Upper lobe of left lung (tissue), 6 donors: ENCODE measurements around the gene AFF4. TPM values are rescaled to one million over a fixed set of nuclear protein-coding genes. Genes with fewer than 3 reads are reported as not detected.

Experiments
- ATAC-seq, 2 donors: fragments of 200-7000 bp; cut with Tn5 transposase; one replicate each; pipeline ENCODE4 v1.9.1; 2022; ENCODE audit warnings: mild to moderate bottlenecking in 2 of 2, moderate library complexity in 2 of 2; ENCODE audit not compliant: low FRiP score in 2 of 2
- DNase-seq, 2 donors: peaks; one replicate each; pipeline ENCODE4 v3.0.0-alpha.2; 2019 to 2020
- H3K27ac ChIP-seq, 4 donors: fragments of 200-600 bp; sonication (generic); one replicate each; pipeline ENCODE4 v1.5.1; 2016 to 2019
- H3K27me3 ChIP-seq, 4 donors: fragments of 200-600 bp; sonication (generic); one replicate each; pipeline ENCODE4 v1.5.1; 2017 to 2019
- H3K36me3 ChIP-seq, 4 donors: fragments of 200-600 bp; sonication (generic); one replicate each; pipeline ENCODE4 v1.5.1; 2016 to 2019
- H3K4me1 ChIP-seq, 4 donors: fragments of 200-600 bp; sonication (generic); one replicate each; pipeline ENCODE4 v1.5.1; 2018 to 2019
- H3K4me3 ChIP-seq, 4 donors: fragments of 200-600 bp; sonication (generic); one replicate each; pipeline ENCODE4 v1.5.1; 2017 to 2019; ENCODE audit warnings: mild to moderate bottlenecking in 2 of 4, moderate library complexity in 1 of 4
- H3K9me3 ChIP-seq, 4 donors: fragments of 200-600 bp; sonication (generic); one replicate each; pipeline ENCODE4 v1.5.1; 2018 to 2019
- CTCF ChIP-seq, 6 experiments: fragments of 450-650 bp in 4 of 6; fragments of 200-600 bp in 2 of 6; sonication (generic) in 2 of 6; IDR thresholded peaks; one replicate each; pipeline ENCODE4 v1.5.1; 2016 to 2019; ENCODE audit warnings: antibody characterized with exemption in 6 of 6
- EP300 ChIP-seq, 4 donors: sonication (generic); formaldehyde crosslinking; IDR thresholded peaks; one replicate each; pipeline ENCODE4 v1.5.1; 2017; ENCODE audit warnings: antibody characterized with exemption in 4 of 4, control low read depth in 2 of 4
- POLR2A ChIP-seq, 4 donors: fragments of 450-650 bp; IDR thresholded peaks; one replicate each; pipeline ENCODE4 v1.5.1; 2016 to 2017; ENCODE audit warnings: antibody characterized with exemption in 4 of 4, mild to moderate bottlenecking in 2 of 4
- POLR2AphosphoS5 ChIP-seq, 2 donors: sonication (generic); formaldehyde crosslinking; IDR thresholded peaks; one replicate each; pipeline ENCODE4 v1.5.1; 2017; ENCODE audit warnings: antibody characterized with exemption in 2 of 2
- WGBS, 2 donors: methylation state at CpG; one replicate each; pipeline ENCODE4 v1.1.5; 2017 to 2018; 5-methylcytosine and 5-hydroxymethylcytosine counted together
- total RNA-seq, 6 donors: library from RNA; depleted of rRNA in 4 of 6; stranded (reverse); fragments of >200 nt in 4 of 6; gene quantifications; one replicate each; pipeline versions ENCODE4 v1.1.0 to v1.2.1, GENCODE V29; 2016 to 2021
- donor health status: DM: no; HTN: no; CAD: no; lungs with moderate emphysema.
- donor health status: DM: no; HTN: yes; CAD: no; lungs with severe emphysema.

The AFF4 gene
- total RNA-seq, 6 donors from 2014 or later = 60.8 to 94.5 (median 72.8) TPM

GRCh38 chr5:132840896-132841295 lies 122.5 kb downstream of the AFF4 start:
- TF ChIP-seq CTCF (IDR thresholded peaks at IDR 0.05) = no peak
- TF ChIP-seq POLR2A (IDR thresholded peaks at IDR 0.05) = no peak
- no peak for TF ChIP-seq EP300 (IDR thresholded peaks at IDR 0.05)
- TF ChIP-seq POLR2AphosphoS5 (IDR thresholded peaks at IDR 0.05) = no peak
- no peaks in the 10 kb centered on the region for H3K27me3 ChIP-seq
- H3K4me3 ChIP-seq = no peak overlapping the region
- H3K36me3 ChIP-seq = no peaks in the 10 kb centered on the region
- peak overlapping the region; percentile 67 to 89 (median 78) for H3K27ac ChIP-seq
- H3K9me3 ChIP-seq = no peaks in the 10 kb centered on the region
- ATAC-seq = no peak
- DNase-seq = no peak
- 42 to 70% methylated on average over 1 of the region's 1 CpG for WGBS, 2 donors
- H3K4me1 ChIP-seq = peaks cover 23 to 30% (median 26%) of the 10 kb centered on the region in 4 donors

- Histone ChIP-seq H3K36me3 (no peaks in the 10 kb centered on the region), H3K9me3 (no peaks in the 10 kb centered on the region), H3K4me3 (no peak overlapping the region), H3K4me1 (peaks cover 23 to 30% (median 26%) of the 10 kb centered on the region in 4 donors), H3K27ac (peak overlapping the region; percentile 67 to 89 (median 78)), H3K27me3 (no peaks in the 10 kb centered on the region)
- no peak for ATAC-seq
- TF ChIP-seq EP300 (IDR thresholded peaks at IDR 0.05) (no peak), POLR2A (IDR thresholded peaks at IDR 0.05) (no peak), POLR2AphosphoS5 (IDR thresholded peaks at IDR 0.05) (no peak), CTCF (IDR thresholded peaks at IDR 0.05) (no peak)
- 52 to 64% methylated on average over 3 of the region's 3 CpGs for WGBS, 2 donors
- no peak for DNase-seq
Observed at GRCh38 chr5:132840313-132840712, 123.1 kb downstream of the AFF4 start.

GRCh38 chr5:132839426-132840301 lies 123.8 kb downstream of the AFF4 start:
- H3K4me3 ChIP-seq = no peak overlapping the region
- 58 to 60% methylated on average over 8 of the region's 8 CpGs for WGBS, 2 donors
- ATAC-seq (peak in 1 of 2 donors; percentile 22), DNase-seq (no peak)
- H3K4me1 ChIP-seq = peaks cover 23 to 30% (median 26%) of the 10 kb centered on the region in 4 donors
- H3K27me3 ChIP-seq = no peaks in the 10 kb centered on the region
- TF ChIP-seq POLR2A (IDR thresholded peaks at IDR 0.05) (no peak), EP300 (IDR thresholded peaks at IDR 0.05) (no peak)
- H3K36me3 ChIP-seq = no peaks in the 10 kb centered on the region
- no peaks in the 10 kb centered on the region for H3K9me3 ChIP-seq
- H3K27ac ChIP-seq = peak overlapping the region; percentile 67 to 89 (median 78)

GRCh38 chr5:132838516-132839282 lies 124.7 kb downstream of the AFF4 start:
- peaks cover 23 to 30% (median 26%) of the 10 kb centered on the region in 4 donors for H3K4me1 ChIP-seq
- H3K4me3 ChIP-seq = no peak overlapping the region
- TF ChIP-seq EP300 (IDR thresholded peaks at IDR 0.05) = no peak
- peak overlapping the region; percentile 67 to 89 (median 78) for H3K27ac ChIP-seq
- no peaks in the 10 kb centered on the region for H3K9me3 ChIP-seq
- ATAC-seq (no peak), DNase-seq (no peak)
- no peaks in the 10 kb centered on the region for H3K36me3 ChIP-seq
- no peaks in the 10 kb centered on the region for H3K27me3 ChIP-seq
- 80 to 89% methylated on average over 3 of the region's 3 CpGs for WGBS, 2 donors

GRCh38 chr5:132837868-132838267 lies 125.6 kb downstream of the AFF4 start:
- Histone ChIP-seq H3K36me3 (no peaks in the 10 kb centered on the region), H3K9me3 (no peaks in the 10 kb centered on the region), H3K27me3 (no peaks in the 10 kb centered on the region), H3K27ac (peak overlapping the region in 2 of 4 donors; percentile 85 to 89), H3K4me1 (peaks cover 23 to 30% (median 26%) of the 10 kb centered on the region in 4 donors), H3K4me3 (no peak overlapping the region)
- ATAC-seq (peak in 1 of 2 donors; percentile 3), DNase-seq (no peak)
- TF ChIP-seq POLR2A (IDR thresholded peaks at IDR 0.05) = no peak
- no peak for TF ChIP-seq POLR2AphosphoS5 (IDR thresholded peaks at IDR 0.05)
- no peak for TF ChIP-seq CTCF (IDR thresholded peaks at IDR 0.05)
- no peak for TF ChIP-seq EP300 (IDR thresholded peaks at IDR 0.05)
- WGBS, 2 donors = 47 to 62% methylated on average over 2 of the region's 2 CpGs
